ACC112 (cell line): ENCODE results near the gene CFAP92.

Source experiments
- H2AFZ ChIP-seq: fragments of 200-600 bp; sonication (generic); one replicate; pipeline ENCODE4 v1.6.0; 2017; ENCODE audit warnings: antibody characterized with exemption, low read length; ENCODE audit not compliant: unreplicated experiment
- H3K27ac ChIP-seq: fragments of 200-600 bp; sonication (generic); 2 replicates; pipeline ENCODE4 v1.5.1; 2014; ENCODE audit warnings: low read depth, mild to moderate bottlenecking, antibody characterized with exemption, low read length, moderate library complexity
- H3K27me3 ChIP-seq: fragments of 200-600 bp; sonication (generic); 2 replicates; pipeline ENCODE4 v1.6.1; 2014; ENCODE audit warnings: mild to moderate bottlenecking, antibody characterized with exemption, low read length, moderate library complexity, mixed read lengths; ENCODE audit not compliant: insufficient read depth
- H3K36me3 ChIP-seq: fragments of 200-600 bp; sonication (generic); 2 replicates; pipeline ENCODE4 v1.6.1; 2016; ENCODE audit warnings: mild to moderate bottlenecking, antibody characterized with exemption, low read length, moderate library complexity, mixed read lengths; ENCODE audit not compliant: insufficient read depth
- H3K4me1 ChIP-seq: fragments of 200-600 bp; sonication (generic); one replicate; pipeline ENCODE4 v1.6.1; 2016; ENCODE audit warnings: low read length, mixed read lengths; ENCODE audit not compliant: insufficient read depth, unreplicated experiment, control insufficient read depth
- H3K4me3 ChIP-seq: fragments of 200-600 bp; sonication (generic); 2 replicates; pipeline ENCODE4 v1.5.1; 2014; ENCODE audit warnings: mild to moderate bottlenecking, low read depth, low read length
- H3K79me2 ChIP-seq: fragments of 200-600 bp; sonication (generic); one replicate; pipeline ENCODE4 v1.6.0; 2016; ENCODE audit warnings: low read length; ENCODE audit not compliant: control insufficient read depth, unreplicated experiment, insufficient read depth

CFAP92 gene

GRCh38 chr3:128983293-128984069, 10.4 kb downstream of the CFAP92 start:
- no peak overlapping the region for H2AFZ ChIP-seq
- no peak overlapping the region for H3K27ac ChIP-seq
- H3K79me2 ChIP-seq, result no peaks in the 10 kb centered on the region
- H3K36me3 ChIP-seq, result no peaks in the 10 kb centered on the region
- H3K4me3 ChIP-seq, result no peak overlapping the region
- H3K4me1 ChIP-seq, result no peaks in the 10 kb centered on the region
- peaks cover 9% of the 10 kb centered on the region; the same call in 1 of the 2 replicates for H3K27me3 ChIP-seq

- Histone ChIP-seq H3K79me2 (no peaks in the 10 kb centered on the region), H3K36me3 (no peaks in the 10 kb centered on the region), H3K4me3 (no peak overlapping the region), H3K4me1 (peaks cover 4% of the 10 kb centered on the region), H3K27ac (no peak overlapping the region), H3K27me3 (peaks cover 16% of the 10 kb centered on the region), H2AFZ (no peak overlapping the region)
Observed at GRCh38 chr3:128975276-128975675, 18.6 kb downstream of the CFAP92 start.

GRCh38 chr3:128973988-128974564, 19.8 kb downstream of the CFAP92 start:
- no peak overlapping the region for H3K4me3 ChIP-seq
- peaks cover 4% of the 10 kb centered on the region for H3K4me1 ChIP-seq
- peaks cover 15% of the 10 kb centered on the region for H3K27me3 ChIP-seq
- no peaks in the 10 kb centered on the region for H3K79me2 ChIP-seq
- no peak overlapping the region for H2AFZ ChIP-seq
- H3K27ac ChIP-seq, result no peak overlapping the region
- H3K36me3 ChIP-seq, result no peaks in the 10 kb centered on the region

GRCh38 chr3:128971421-128972100, 22.3 kb downstream of the CFAP92 start:
- no peak overlapping the region for H3K4me3 ChIP-seq
- H3K36me3 ChIP-seq, result no peaks in the 10 kb centered on the region
- no peak overlapping the region for H2AFZ ChIP-seq
- no peak overlapping the region for H3K27ac ChIP-seq
- peaks cover 4% of the 10 kb centered on the region for H3K4me1 ChIP-seq
- H3K79me2 ChIP-seq, result no peaks in the 10 kb centered on the region
- H3K27me3 ChIP-seq, result peaks cover 3% of the 10 kb centered on the region; the same call in 1 of the 2 replicates

- H3K4me3 ChIP-seq, result no peak overlapping the region
- no peaks in the 10 kb centered on the region for H3K36me3 ChIP-seq
- H3K79me2 ChIP-seq, result no peaks in the 10 kb centered on the region
- H3K27ac ChIP-seq, result no peak overlapping the region
- no peak overlapping the region for H2AFZ ChIP-seq
- no peaks in the 10 kb centered on the region for H3K27me3 ChIP-seq
- H3K4me1 ChIP-seq, result peaks cover 4% of the 10 kb centered on the region
Observed at GRCh38 chr3:128970740-128971047, 23.2 kb downstream of the CFAP92 start.

GRCh38 chr3:128969993-128970739, 23.7 kb downstream of the CFAP92 start:
- H3K27ac ChIP-seq, result no peak overlapping the region

GRCh38 chr3:128967748-128968355, 26.0 kb downstream of the CFAP92 start:
- Histone ChIP-seq H3K36me3 (no peaks in the 10 kb centered on the region), H3K27me3 (no peaks in the 10 kb centered on the region), H3K79me2 (no peaks in the 10 kb centered on the region), H2AFZ (no peak overlapping the region), H3K27ac (no peak overlapping the region), H3K4me3 (no peak overlapping the region), H3K4me1 (peaks cover 4% of the 10 kb centered on the region)

More at GRCh38 chr3:128969993-128970739, 23.7 kb downstream of the CFAP92 start:
- H3K4me3 ChIP-seq, result no peak overlapping the region
- H3K36me3 ChIP-seq, result no peaks in the 10 kb centered on the region
- H2AFZ ChIP-seq, result no peak overlapping the region
- no peaks in the 10 kb centered on the region for H3K27me3 ChIP-seq
- H3K79me2 ChIP-seq, result no peaks in the 10 kb centered on the region
- peaks cover 4% of the 10 kb centered on the region for H3K4me1 ChIP-seq

GRCh38 chr3:128965818-128966217, 28.1 kb downstream of the CFAP92 start:
- Histone ChIP-seq H3K27ac (no peak overlapping the region), H3K4me1 (no peaks in the 10 kb centered on the region), H3K4me3 (no peak overlapping the region), H3K36me3 (no peaks in the 10 kb centered on the region), H2AFZ (no peak overlapping the region), H3K27me3 (no peaks in the 10 kb centered on the region), H3K79me2 (no peaks in the 10 kb centered on the region)

- Histone ChIP-seq H3K27ac (no peak overlapping the region), H3K27me3 (no peaks in the 10 kb centered on the region), H3K36me3 (no peaks in the 10 kb centered on the region), H3K4me3 (no peak overlapping the region), H3K79me2 (no peaks in the 10 kb centered on the region), H3K4me1 (no peaks in the 10 kb centered on the region), H2AFZ (no peak overlapping the region)
Observed at GRCh38 chr3:128965280-128965679, 28.6 kb downstream of the CFAP92 start.

GRCh38 chr3:128956440-128956839, 37.4 kb downstream of the CFAP92 start:
- Histone ChIP-seq H3K4me1 (no peaks in the 10 kb centered on the region), H3K27me3 (peaks cover 5% of the 10 kb centered on the region), H3K79me2 (no peaks in the 10 kb centered on the region), H3K4me3 (no peak overlapping the region), H3K36me3 (no peaks in the 10 kb centered on the region), H2AFZ (no peak overlapping the region), H3K27ac (no peak overlapping the region)
